ENCODE measurements around the gene HVCN1.
"Not testable (repeated sequence)": the region's sequence is repeated elsewhere in the genome, so short reads cannot be mapped to it uniquely, and the experiment has no call there.

Gene HVCN1

GRCh38 chr12:110688446-110689280 lies at the start of gene HVCN1:
Gene HVCN1, minus strand, starts transcription at chr12:110689115. Its CDS starts 5,870 bp downstream, at chr12:110683245.
- no peak for DNase-seq (ENCODE audit: low spot score)

- DNase-seq (ENCODE audit: low spot score): no peak
Measured at GRCh38 chr12:110737532-110737931, 48.6 kb upstream of the HVCN1 start.

- not testable (repeated sequence) for DNase-seq (ENCODE audit: low spot score)
Measured at GRCh38 chr12:110737016-110737415, 48.1 kb upstream of the HVCN1 start.

- DNase-seq (ENCODE audit: low spot score): no peak
Measured at GRCh38 chr12:110733900-110734299, 45.0 kb upstream of the HVCN1 start.

- DNase-seq (ENCODE audit: low spot score): no peak
Measured at GRCh38 chr12:110733089-110733715, 44.3 kb upstream of the HVCN1 start.

GRCh38 chr12:110732572-110732971 lies 43.7 kb upstream of the HVCN1 start:
- no peak for DNase-seq (ENCODE audit: low spot score)

GRCh38 chr12:110731479-110731878 lies 42.6 kb upstream of the HVCN1 start:
- no peak for DNase-seq (ENCODE audit: low spot score)

- DNase-seq (ENCODE audit: low spot score): no peak
Measured at GRCh38 chr12:110728628-110729027, 39.7 kb upstream of the HVCN1 start.

- no peak for DNase-seq (ENCODE audit: low spot score)
Measured at GRCh38 chr12:110726708-110727369, 37.9 kb upstream of the HVCN1 start.

GRCh38 chr12:110726028-110726427 lies 37.1 kb upstream of the HVCN1 start:
- DNase-seq (ENCODE audit: low spot score): no peak

GRCh38 chr12:110725267-110725666 lies 36.4 kb upstream of the HVCN1 start:
- no peak for DNase-seq (ENCODE audit: low spot score)

- not testable (repeated sequence) for DNase-seq (ENCODE audit: low spot score)
Measured at GRCh38 chr12:110722892-110723291, 34.0 kb upstream of the HVCN1 start.

GRCh38 chr12:110721570-110721969 lies 32.7 kb upstream of the HVCN1 start:
- no peak for DNase-seq (ENCODE audit: low spot score)

- no peak for DNase-seq (ENCODE audit: low spot score)
Measured at GRCh38 chr12:110720516-110720915, 31.6 kb upstream of the HVCN1 start.

- DNase-seq (ENCODE audit: low spot score): no peak
Measured at GRCh38 chr12:110718222-110718908, 29.4 kb upstream of the HVCN1 start.

GRCh38 chr12:110717037-110717436 lies 28.1 kb upstream of the HVCN1 start:
- no peak for DNase-seq (ENCODE audit: low spot score)

GRCh38 chr12:110708917-110709316 lies 20.0 kb upstream of the HVCN1 start:
- no peak for DNase-seq (ENCODE audit: low spot score)

GRCh38 chr12:110705309-110705708 lies 16.4 kb upstream of the HVCN1 start:
- DNase-seq (ENCODE audit: low spot score): no peak

- DNase-seq (ENCODE audit: low spot score): no peak
Measured at GRCh38 chr12:110704750-110705149, 15.8 kb upstream of the HVCN1 start.

GRCh38 chr12:110704231-110704630 lies 15.3 kb upstream of the HVCN1 start:
- no peak for DNase-seq (ENCODE audit: low spot score)

GRCh38 chr12:110702081-110702480 lies 13.2 kb upstream of the HVCN1 start:
- DNase-seq (ENCODE audit: low spot score): no peak

All from kidney capillary endothelial cell (primary cell).